Vagina (tissue), 2 donors: ENCODE results near the gene SRRM2. TPM values are rescaled to one million over a fixed set of nuclear protein-coding genes. Genes with fewer than 3 reads are reported as not detected.

ENCODE experiments used
- DNase-seq, 2 donors: peaks; one replicate each; pipeline ENCODE4 v3.0.0-alpha.2; 2017; ENCODE audit errors: extremely low spot score in 2 of 2
- H3K27ac ChIP-seq: fragments of 200-600 bp; sonication (generic); one replicate; pipeline ENCODE4 v1.5.1; 2019
- H3K27me3 ChIP-seq: fragments of 200-600 bp; sonication (generic); one replicate; pipeline ENCODE4 v1.5.1; 2019
- H3K36me3 ChIP-seq, 2 donors: fragments of 200-600 bp; sonication (generic); one replicate each; pipeline ENCODE4 v1.5.1; 2017 to 2019
- H3K4me1 ChIP-seq: fragments of 200-600 bp; sonication (generic); one replicate; pipeline ENCODE4 v1.5.1; 2019
- H3K4me3 ChIP-seq, 2 donors: fragments of 200-600 bp; sonication (generic); 1 replicate in 1 of 2; 2 replicates in 1 of 2; pipeline ENCODE4 v1.5.1; 2016 to 2019
- H3K9me3 ChIP-seq: fragments of 200-600 bp; sonication (generic); one replicate; pipeline ENCODE4 v1.5.1; 2019
- CTCF ChIP-seq, 3 experiments: fragments of 450-650 bp in 2 of 3; fragments of 200-600 bp in 1 of 3; sonication (generic) in 1 of 3; IDR thresholded peaks; one replicate each; pipeline ENCODE4 v1.5.1; 2017 to 2019; ENCODE audit warnings: antibody characterized with exemption in 3 of 3, mild to moderate bottlenecking in 2 of 3, moderate library complexity in 2 of 3
- POLR2A ChIP-seq, 2 donors: fragments of 450-650 bp; IDR thresholded peaks; one replicate each; pipeline ENCODE4 v1.6.1; 2017; ENCODE audit warnings: antibody characterized with exemption in 2 of 2, mild to moderate bottlenecking in 2 of 2, moderate library complexity in 2 of 2
- POLR2AphosphoS5 ChIP-seq, 2 donors: sonication (generic); formaldehyde crosslinking; IDR thresholded peaks; one replicate each; pipeline ENCODE4 v1.9.0; 2017; ENCODE audit warnings: antibody characterized with exemption in 2 of 2, mild to moderate bottlenecking in 2 of 2, low read depth in 1 of 2; ENCODE audit not compliant: insufficient read depth in 1 of 2
- intact Hi-C: fragments of 100-400 bp; cut with DNase I; formaldehyde crosslinking; loops from one replicate; pipeline ENCODE4 v1.15.1; 2023
- total RNA-seq: library from RNA; depleted of rRNA; stranded (reverse); fragments of >200 nt; gene quantifications from one replicate; pipeline ENCODE4 v1.2.3, GENCODE V29; 2016

Gene SRRM2
- total RNA-seq, 1 donor from 2014 or later: 534 TPM

GRCh38 chr16:2724088-2724676, 28.3 kb upstream of the SRRM2 start:
- H3K27me3 ChIP-seq: no peaks in the 10 kb centered on the region
- H3K27ac ChIP-seq: no peak overlapping the region
- H3K36me3 ChIP-seq: no peaks in the 10 kb centered on the region
- TF ChIP-seq CTCF (IDR thresholded peaks at IDR 0.05): no peak
- no peak for TF ChIP-seq POLR2AphosphoS5 (IDR thresholded peaks at IDR 0.05; ENCODE audit: insufficient read depth in 1 of 2, low read depth in 1 of 2)
- no peak for TF ChIP-seq POLR2A (IDR thresholded peaks at IDR 0.05)
- DNase-seq: no peak
- no peak overlapping the region for H3K4me3 ChIP-seq
- peaks cover 18% of the 10 kb centered on the region for H3K4me1 ChIP-seq
- no peaks in the 10 kb centered on the region for H3K9me3 ChIP-seq
- intact Hi-C loops: no loop called here

GRCh38 chr16:2724816-2725348, 27.6 kb upstream of the SRRM2 start:
- peaks cover 14% of the 10 kb centered on the region for H3K4me1 ChIP-seq
- H3K36me3 ChIP-seq: no peaks in the 10 kb centered on the region
- no peak overlapping the region for H3K27ac ChIP-seq
- no peak for DNase-seq
- intact Hi-C loops: no loop called here
- TF ChIP-seq CTCF (IDR thresholded peaks at IDR 0.05) (no peak), POLR2A (IDR thresholded peaks at IDR 0.05) (no peak), POLR2AphosphoS5 (IDR thresholded peaks at IDR 0.05; ENCODE audit: insufficient read depth in 1 of 2, low read depth in 1 of 2) (no peak)
- no peaks in the 10 kb centered on the region for H3K9me3 ChIP-seq
- no peaks in the 10 kb centered on the region for H3K27me3 ChIP-seq
- no peak overlapping the region for H3K4me3 ChIP-seq

GRCh38 chr16:2726923-2727322, 25.5 kb upstream of the SRRM2 start:
- Histone ChIP-seq H3K4me1 (no peaks in the 10 kb centered on the region), H3K4me3 (no peak overlapping the region), H3K27me3 (no peaks in the 10 kb centered on the region), H3K9me3 (no peaks in the 10 kb centered on the region), H3K36me3 (no peaks in the 10 kb centered on the region), H3K27ac (no peak overlapping the region)
- TF ChIP-seq CTCF (IDR thresholded peaks at IDR 0.05) (no peak), POLR2AphosphoS5 (IDR thresholded peaks at IDR 0.05; ENCODE audit: insufficient read depth in 1 of 2, low read depth in 1 of 2) (no peak), POLR2A (IDR thresholded peaks at IDR 0.05) (no peak)
- intact Hi-C loops: no loop called here
- no peak for DNase-seq

GRCh38 chr16:2728034-2728433, 24.4 kb upstream of the SRRM2 start:
- Histone ChIP-seq H3K36me3 (no peaks in the 10 kb centered on the region), H3K9me3 (no peaks in the 10 kb centered on the region), H3K27me3 (no peaks in the 10 kb centered on the region), H3K4me1 (no peaks in the 10 kb centered on the region), H3K4me3 (no peak overlapping the region), H3K27ac (no peak overlapping the region)
- DNase-seq: no peak
- intact Hi-C loops: no loop called here
- TF ChIP-seq POLR2A (IDR thresholded peaks at IDR 0.05) (no peak), CTCF (IDR thresholded peaks at IDR 0.05) (no peak), POLR2AphosphoS5 (IDR thresholded peaks at IDR 0.05; ENCODE audit: insufficient read depth in 1 of 2, low read depth in 1 of 2) (no peak)

- intact Hi-C loops: no loop called here
Measured at GRCh38 chr16:2734844-2735515, 17.5 kb upstream of the SRRM2 start.

More at GRCh38 chr16:2734844-2735515, 17.5 kb upstream of the SRRM2 start:
- H3K27me3 ChIP-seq: no peaks in the 10 kb centered on the region
- TF ChIP-seq POLR2AphosphoS5 (IDR thresholded peaks at IDR 0.05; ENCODE audit: insufficient read depth in 1 of 2, low read depth in 1 of 2): no peak
- no peak for TF ChIP-seq CTCF (IDR thresholded peaks at IDR 0.05)
- TF ChIP-seq POLR2A (IDR thresholded peaks at IDR 0.05): no peak
- H3K4me1 ChIP-seq: no peaks in the 10 kb centered on the region
- no peak overlapping the region for H3K27ac ChIP-seq
- no peak for DNase-seq
- no peak overlapping the region for H3K4me3 ChIP-seq
- no peaks in the 10 kb centered on the region for H3K36me3 ChIP-seq
- H3K9me3 ChIP-seq: no peaks in the 10 kb centered on the region
